ENCODE data around the gene NPIPB8.
"Not testable (repeated sequence)": the region's sequence is repeated elsewhere in the genome, so short reads cannot be mapped to it uniquely, and the experiment has no call there.

- TF ChIP-seq, protein P1, sequence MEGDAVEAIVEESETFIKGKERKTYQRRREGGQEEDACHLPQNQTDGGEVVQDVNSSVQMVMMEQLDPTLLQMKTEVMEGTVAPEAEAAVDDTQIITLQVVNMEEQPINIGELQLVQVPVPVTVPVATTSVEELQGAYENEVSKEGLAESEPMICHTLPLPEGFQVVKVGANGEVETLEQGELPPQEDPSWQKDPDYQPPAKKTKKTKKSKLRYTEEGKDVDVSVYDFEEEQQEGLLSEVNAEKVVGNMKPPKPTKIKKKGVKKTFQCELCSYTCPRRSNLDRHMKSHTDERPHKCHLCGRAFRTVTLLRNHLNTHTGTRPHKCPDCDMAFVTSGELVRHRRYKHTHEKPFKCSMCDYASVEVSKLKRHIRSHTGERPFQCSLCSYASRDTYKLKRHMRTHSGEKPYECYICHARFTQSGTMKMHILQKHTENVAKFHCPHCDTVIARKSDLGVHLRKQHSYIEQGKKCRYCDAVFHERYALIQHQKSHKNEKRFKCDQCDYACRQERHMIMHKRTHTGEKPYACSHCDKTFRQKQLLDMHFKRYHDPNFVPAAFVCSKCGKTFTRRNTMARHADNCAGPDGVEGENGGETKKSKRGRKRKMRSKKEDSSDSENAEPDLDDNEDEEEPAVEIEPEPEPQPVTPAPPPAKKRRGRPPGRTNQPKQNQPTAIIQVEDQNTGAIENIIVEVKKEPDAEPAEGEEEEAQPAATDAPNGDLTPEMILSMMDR (IDR thresholded peaks at IDR 0.05), result peak; percentile 53 to 65 (median 62)
- not testable (repeated sequence) for TF ChIP-seq POLR2A, POLR2AphosphoS5 (IDR thresholded peaks at IDR 0.05)
These were observed 22.2 kb upstream of the NPIPB8 start for GRCh38 chr16:28615486-28616223.
